HepG2 (cell line): ENCODE results near the gene PYGB.

Experiments used
- ELF4 ChIP-seq: sonication (generic); formaldehyde crosslinking; IDR thresholded peaks from 2 replicates; pipeline ENCODE4 v1.5.0; 2020; ENCODE audit warnings: missing genetic modification reagents, mild to moderate bottlenecking, moderate library complexity, borderline replicate concordance
- TP53 ChIP-seq: sonication (generic); formaldehyde crosslinking; conservative IDR thresholded peaks from 2 replicates; pipeline ENCODE4 v1.4.0; 2020; ENCODE audit warnings: missing genetic modification reagents

- TF ChIP-seq TP53 (CRISPR knock-in tag) (no peak), ELF4 (CRISPR knock-in tag) (no peak)
Observed at GRCh38 chr20:25323496-25324246, 75.8 kb downstream of the PYGB start.
